Lower leg skin (tissue), 3 donors: ENCODE measurements around the gene SNX30.

Experiments used
- CTCF ChIP-seq, 3 donors: fragments of 450-650 bp; IDR thresholded peaks; one replicate each; pipeline ENCODE4 v1.5.1; 2016; ENCODE audit warnings: antibody characterized with exemption in 3 of 3, mild to moderate bottlenecking in 3 of 3, moderate library complexity in 2 of 3
- POLR2A ChIP-seq, 2 donors: fragments of 450-650 bp; IDR thresholded peaks; one replicate each; pipeline ENCODE4 v1.6.1; 2016 to 2017; ENCODE audit warnings: antibody characterized with exemption in 2 of 2, mild to moderate bottlenecking in 1 of 2, moderate library complexity in 1 of 2

- TF ChIP-seq CTCF (IDR thresholded peaks at IDR 0.05) (no peak), POLR2A (IDR thresholded peaks at IDR 0.05) (no peak)
Observed at GRCh38 chr9:112852741-112853504, 102.4 kb downstream of the SNX30 start.
